Measurements from ENCODE around the gene FLRT2. TPM values are rescaled to one million over a fixed set of nuclear protein-coding genes. Genes with fewer than 3 reads are reported as not detected.

FLRT2 gene
- total RNA-seq, 1 experiment from 2014 or later, result not detected

GRCh38 chr14:85533861-85534291, 3.9 kb downstream of the FLRT2 start:
- CTCF ChIA-PET, result no interaction called here
- no peaks in the 10 kb centered on the region for H3K27me3 Mint-ChIP-seq (ENCODE audit: unreplicated experiment)
- no peak overlapping the region for H3K4me3 Mint-ChIP-seq (ENCODE audit: low read depth, unreplicated experiment)
- TF ChIP-seq CTCF (IDR thresholded peaks at IDR 0.05; ENCODE audit: unreplicated experiment), result no peak
- DNase-seq, result no peak
- BruUV-seq (replicated peaks), result no TSS peak
- H3K27ac Mint-ChIP-seq (ENCODE audit: unreplicated experiment), result no peak overlapping the region
- intact Hi-C loops (cut with micrococcal nuclease; ENCODE audit: unreplicated experiment), result no loop called here
- peaks cover 7% of the 10 kb centered on the region for H3K9me3 Mint-ChIP-seq (ENCODE audit: low read depth, unreplicated experiment)
- H3K36me3 Mint-ChIP-seq (ENCODE audit: insufficient read depth, unreplicated experiment), result no peaks in the 10 kb centered on the region
- H3K4me1 Mint-ChIP-seq (ENCODE audit: low read depth, unreplicated experiment), result no peaks in the 10 kb centered on the region

- Mint-ChIP-seq H3K9me3 (ENCODE audit: low read depth, unreplicated experiment) (peaks cover 7% of the 10 kb centered on the region), H3K27me3 (ENCODE audit: unreplicated experiment) (no peaks in the 10 kb centered on the region), H3K27ac (ENCODE audit: unreplicated experiment) (no peak overlapping the region), H3K4me1 (ENCODE audit: low read depth, unreplicated experiment) (no peaks in the 10 kb centered on the region), H3K36me3 (ENCODE audit: insufficient read depth, unreplicated experiment) (no peaks in the 10 kb centered on the region), H3K4me3 (ENCODE audit: low read depth, unreplicated experiment) (no peak overlapping the region)
- BruUV-seq (replicated peaks), result no TSS peak
- TF ChIP-seq CTCF (IDR thresholded peaks at IDR 0.05; ENCODE audit: unreplicated experiment), result no peak
- CTCF ChIA-PET, result no interaction called here
- intact Hi-C loops (cut with micrococcal nuclease; ENCODE audit: unreplicated experiment), result no loop called here
- DNase-seq, result no peak
Observed at GRCh38 chr14:85534458-85535293, 4.7 kb downstream of the FLRT2 start.

GRCh38 chr14:85535321-85535720, 5.4 kb downstream of the FLRT2 start:
- no peaks in the 10 kb centered on the region for H3K27me3 Mint-ChIP-seq (ENCODE audit: unreplicated experiment)
- H3K36me3 Mint-ChIP-seq (ENCODE audit: insufficient read depth, unreplicated experiment), result no peaks in the 10 kb centered on the region
- intact Hi-C loops (cut with micrococcal nuclease; ENCODE audit: unreplicated experiment), result no loop called here
- H3K27ac Mint-ChIP-seq (ENCODE audit: unreplicated experiment), result no peak overlapping the region
- no peak for DNase-seq
- H3K4me3 Mint-ChIP-seq (ENCODE audit: low read depth, unreplicated experiment), result no peak overlapping the region
- CTCF ChIA-PET, result no interaction called here
- peaks cover 7% of the 10 kb centered on the region for H3K9me3 Mint-ChIP-seq (ENCODE audit: low read depth, unreplicated experiment)
- H3K4me1 Mint-ChIP-seq (ENCODE audit: low read depth, unreplicated experiment), result no peaks in the 10 kb centered on the region
- TF ChIP-seq CTCF (IDR thresholded peaks at IDR 0.05; ENCODE audit: unreplicated experiment), result no peak
- BruUV-seq (replicated peaks), result no TSS peak

- no peak for TF ChIP-seq CTCF (IDR thresholded peaks at IDR 0.05; ENCODE audit: unreplicated experiment)
- Mint-ChIP-seq H3K27me3 (ENCODE audit: unreplicated experiment) (no peaks in the 10 kb centered on the region), H3K9me3 (ENCODE audit: low read depth, unreplicated experiment) (peaks cover 4% of the 10 kb centered on the region), H3K36me3 (ENCODE audit: insufficient read depth, unreplicated experiment) (no peaks in the 10 kb centered on the region), H3K4me3 (ENCODE audit: low read depth, unreplicated experiment) (no peak overlapping the region), H3K4me1 (ENCODE audit: low read depth, unreplicated experiment) (no peaks in the 10 kb centered on the region), H3K27ac (ENCODE audit: unreplicated experiment) (no peak overlapping the region)
- CTCF ChIA-PET, result interaction anchor here (0.7 kb wide), 1 partner anchor 1138 kb away, joined by 3 read pairs; no protein-coding TSS in a partner anchor
- intact Hi-C loops (cut with micrococcal nuclease; ENCODE audit: unreplicated experiment), result no loop called here
- no TSS peak for BruUV-seq (replicated peaks)
- DNase-seq, result no peak
Observed at GRCh38 chr14:85535991-85536832, 6.3 kb downstream of the FLRT2 start.
